GM04503 (cell line): Measurements from ENCODE around the gene DCUN1D4.
"Not testable (repeated sequence)": the region's sequence is repeated elsewhere in the genome, so short reads cannot be mapped to it uniquely, and the experiment has no call there.

Source experiments
- DNase-seq: peaks from one replicate; pipeline ENCODE4 v3.0.0-alpha.2; 2012; ENCODE audit warnings: low read depth

The DCUN1D4 gene

GRCh38 chr4:51855270-51855669 is 12.3 kb downstream of the DCUN1D4 start:
- no peak for DNase-seq

DNA sequence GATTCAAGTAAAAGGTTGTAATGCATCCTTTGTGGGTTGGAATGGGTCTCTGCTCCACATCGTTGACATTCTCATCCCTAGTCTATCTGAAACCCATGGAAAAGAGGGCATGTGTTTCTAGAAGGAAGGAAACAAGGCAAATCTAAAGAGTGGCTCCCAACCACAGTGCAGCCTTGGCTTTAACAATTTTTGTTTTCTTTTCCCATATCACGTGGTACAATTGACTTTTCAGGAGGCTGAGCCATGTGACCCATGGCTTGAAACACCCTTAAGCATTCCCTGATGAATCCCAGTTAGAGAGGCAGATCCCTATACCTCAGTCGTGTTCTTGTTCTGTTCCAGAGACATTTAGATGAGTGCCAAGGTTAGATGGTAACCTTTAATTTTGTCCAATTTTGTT is 12.8 kb downstream of the DCUN1D4 start:
- DNase-seq, result no peak

- no peak for DNase-seq
Observed at GRCh38 chr4:51858605-51859202, 15.8 kb downstream of the DCUN1D4 start.

DNA sequence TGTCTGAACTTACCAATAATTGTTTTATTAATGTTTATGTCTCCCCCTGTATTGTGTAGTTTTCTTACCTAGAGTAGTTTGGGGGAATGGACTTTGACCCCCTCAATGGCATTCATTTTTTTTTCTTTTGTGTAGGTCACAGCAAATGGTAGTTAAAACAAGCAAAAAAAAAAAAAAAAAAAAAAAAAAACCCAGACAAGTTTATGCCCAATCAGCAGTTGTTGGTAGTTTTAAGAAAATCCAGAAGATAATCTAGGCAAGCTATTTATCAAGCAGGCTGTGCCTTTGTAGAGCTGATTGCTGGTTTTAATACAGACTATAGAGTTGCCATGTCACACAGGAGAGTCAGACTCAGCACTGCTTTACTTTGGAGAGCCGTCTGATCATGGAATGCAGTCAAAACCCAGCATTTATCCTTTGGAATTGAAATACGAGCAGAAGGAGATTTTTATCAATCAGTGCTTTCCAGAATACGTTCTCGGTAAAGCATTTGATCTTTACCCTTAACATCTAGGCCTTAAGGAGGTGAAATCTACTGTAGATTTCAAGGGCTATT is 16.6 kb downstream of the DCUN1D4 start:
- no peak for DNase-seq

DNA sequence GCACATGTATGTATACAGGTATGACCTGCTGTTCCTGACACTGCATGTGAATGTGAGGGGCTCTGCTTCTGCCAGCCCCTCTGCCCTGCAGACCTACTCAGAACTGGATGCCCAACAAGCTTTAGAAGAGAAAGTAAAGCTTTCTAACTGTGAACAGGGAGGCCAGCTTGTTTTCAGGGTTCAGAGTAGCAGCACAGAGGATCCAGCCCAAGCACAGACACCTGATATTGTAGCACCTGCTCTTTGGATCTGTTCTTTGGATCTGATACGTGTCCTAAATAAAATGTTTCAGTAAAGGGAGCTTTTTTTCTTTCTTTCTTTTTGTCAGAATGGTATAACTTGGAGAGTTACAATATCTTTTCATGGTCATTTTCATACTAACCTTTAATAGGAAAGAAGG is 19.2 kb downstream of the DCUN1D4 start:
- no peak for DNase-seq

DNA sequence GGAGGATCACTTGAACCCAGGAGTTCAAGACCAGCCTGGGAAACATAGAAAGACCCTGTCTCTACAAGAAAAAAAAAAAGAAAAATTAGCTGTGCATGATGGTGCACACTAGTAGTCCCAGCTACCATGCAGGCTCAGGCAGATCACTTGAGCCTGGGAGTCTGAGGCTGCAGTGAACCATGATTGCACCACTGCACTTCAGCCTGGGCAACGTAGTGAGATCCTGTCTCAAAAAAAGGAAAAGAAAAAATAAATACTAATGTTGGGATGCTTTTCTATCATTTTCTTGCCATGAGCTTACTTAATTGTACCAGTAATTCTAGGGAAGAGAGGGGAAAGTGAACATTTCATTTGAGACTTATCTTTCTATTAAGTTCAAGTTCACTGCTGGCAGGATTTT is 19.8 kb downstream of the DCUN1D4 start:
- no peak for DNase-seq

GRCh38 chr4:51865717-51866116 is 22.8 kb downstream of the DCUN1D4 start:
- no peak for DNase-seq

DNA sequence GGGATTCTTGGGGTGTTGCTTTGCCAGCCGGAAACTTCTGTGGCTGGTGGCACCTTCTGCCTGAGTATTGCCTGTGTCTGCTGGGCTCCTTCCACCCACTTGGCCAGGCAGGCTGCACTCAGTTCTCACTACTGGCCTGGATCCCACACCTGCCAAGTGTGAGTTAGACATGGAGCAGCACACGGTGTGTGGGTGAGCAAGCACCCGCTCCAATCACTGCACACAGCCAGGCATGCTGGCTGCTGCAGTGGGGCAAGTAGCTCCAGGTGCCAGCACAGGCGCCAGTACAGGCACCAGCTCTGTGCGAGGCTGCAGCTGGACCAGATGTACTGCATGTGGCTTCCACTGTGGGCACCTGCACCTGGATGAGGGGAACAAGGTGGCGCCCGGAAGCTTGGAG is 23.9 kb downstream of the DCUN1D4 start:
- no peak for DNase-seq

- no peak for DNase-seq
Observed at GRCh38 chr4:51867689-51868448, 24.9 kb downstream of the DCUN1D4 start.

DNA sequence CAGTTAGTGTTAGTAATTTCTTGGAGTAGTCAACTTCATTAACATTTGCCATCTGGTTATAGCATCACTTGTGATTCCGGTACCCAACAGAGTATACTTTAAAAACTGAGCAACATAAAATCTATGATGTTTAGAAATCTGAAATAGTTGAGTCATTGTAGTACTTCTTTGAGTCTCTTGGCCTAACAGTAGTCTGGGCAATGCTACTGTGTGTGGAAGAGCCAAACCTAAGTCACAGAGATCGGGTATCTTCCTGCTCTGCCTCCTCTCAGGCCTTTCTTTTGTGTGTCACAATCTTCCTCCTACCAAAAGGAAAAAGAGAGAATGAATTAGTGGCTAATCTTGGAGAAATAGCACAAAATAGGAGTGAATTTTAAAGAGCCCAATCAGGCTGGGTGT is 25.5 kb downstream of the DCUN1D4 start:
- DNase-seq, result no peak

- DNase-seq, result no peak
Observed at GRCh38 chr4:51870441-51871188, 27.7 kb downstream of the DCUN1D4 start.

GRCh38 chr4:51872283-51872997 is 29.5 kb downstream of the DCUN1D4 start:
- DNase-seq, result no peak

DNA sequence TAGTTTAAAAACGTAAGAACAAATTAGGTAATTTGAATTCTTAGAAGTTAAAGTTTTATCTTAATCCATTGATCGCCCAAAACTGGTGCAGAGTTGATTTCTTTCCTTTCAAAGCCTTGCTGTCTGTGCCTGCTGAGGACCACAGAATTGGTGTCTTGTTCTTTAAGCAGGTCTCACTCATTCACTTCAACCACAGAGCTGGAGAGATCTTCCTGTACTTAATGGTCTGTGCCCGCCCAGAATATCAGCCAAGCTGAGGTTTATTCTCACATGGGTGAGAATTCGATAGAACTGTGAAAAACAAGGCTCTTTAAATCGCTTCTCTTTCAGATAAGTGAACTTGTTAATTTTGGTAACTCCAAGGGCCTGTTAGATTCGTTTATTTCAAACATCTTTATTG is 31.6 kb downstream of the DCUN1D4 start:
- no peak for DNase-seq

GRCh38 chr4:51878431-51878830 is 35.5 kb downstream of the DCUN1D4 start:
- no peak for DNase-seq

- DNase-seq, result no peak
Observed at GRCh38 chr4:51880016-51880915, 37.3 kb downstream of the DCUN1D4 start.

DNA sequence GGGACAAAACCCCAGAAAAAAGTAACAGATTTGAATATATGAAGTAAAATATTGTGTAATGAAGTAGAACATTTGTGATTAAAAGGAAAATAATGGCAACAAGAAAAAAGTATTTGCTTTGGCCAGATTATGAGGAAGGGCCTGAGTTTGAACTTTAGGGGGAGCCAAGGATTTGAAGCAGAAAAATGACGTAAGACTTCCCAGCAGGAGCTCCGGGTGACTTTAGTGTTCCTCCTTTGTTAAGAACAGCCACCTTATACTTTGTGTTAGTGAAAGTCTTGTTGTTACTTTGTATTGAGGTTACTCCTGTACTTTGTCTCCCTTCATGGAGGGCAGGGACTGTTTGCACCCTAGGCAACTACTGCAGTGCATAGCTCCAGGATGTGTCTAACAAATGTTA is 41.1 kb downstream of the DCUN1D4 start:
- no peak for DNase-seq

- DNase-seq, result no peak
Observed at GRCh38 chr4:51884606-51885005, 41.7 kb downstream of the DCUN1D4 start.

GRCh38 chr4:51885363-51885762 is 42.4 kb downstream of the DCUN1D4 start:
- DNase-seq, result no peak

- DNase-seq, result no peak
Observed at GRCh38 chr4:51890760-51891159, 47.8 kb downstream of the DCUN1D4 start.

- not testable (repeated sequence) for DNase-seq
Observed at GRCh38 chr4:51893402-51893801, 50.4 kb downstream of the DCUN1D4 start.

DNA sequence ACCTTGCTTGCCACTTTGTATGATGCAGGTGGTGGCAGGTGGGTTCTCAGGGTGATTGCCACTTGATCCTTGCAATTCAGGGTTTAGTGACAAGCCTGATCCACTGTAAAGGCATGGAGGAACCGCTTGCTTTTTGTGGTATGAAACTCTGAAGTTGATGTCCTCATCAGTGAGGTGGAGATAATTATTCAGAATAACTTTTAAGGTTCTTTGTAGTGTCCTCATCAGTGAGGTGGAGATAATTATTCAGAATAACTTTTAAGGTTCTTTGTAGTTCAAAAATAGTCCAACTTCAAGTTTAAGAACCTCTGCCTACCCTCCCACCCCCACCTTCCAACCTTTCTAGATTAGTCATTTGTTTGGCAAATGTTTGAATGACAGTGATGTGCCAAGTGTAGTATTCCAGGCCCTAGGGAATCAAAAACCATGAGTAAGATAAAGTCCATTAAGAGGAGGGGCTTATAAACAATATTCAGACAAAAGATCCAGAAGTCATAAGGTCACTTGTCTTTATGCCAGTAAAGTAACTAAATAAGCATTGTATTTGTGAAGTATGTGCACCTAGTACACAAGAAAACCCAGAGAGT is 51.2 kb downstream of the DCUN1D4 start:
- DNase-seq, result peak; percentile 2
